Activated CD8-positive, alpha-beta memory T cell treated with anti-CD3 and anti-CD28 coated beads for 1 hour (primary cell): Measurements from ENCODE around the gene RGS3.

ENCODE experiments used
- DNase-seq, 2 donors: peaks; one replicate each; pipeline ENCODE4 v3.0.0-alpha.2; 2020; ENCODE audit warnings: low read depth in 1 of 2; ENCODE audit errors: extremely low read depth in 1 of 2

Gene RGS3

DNA sequence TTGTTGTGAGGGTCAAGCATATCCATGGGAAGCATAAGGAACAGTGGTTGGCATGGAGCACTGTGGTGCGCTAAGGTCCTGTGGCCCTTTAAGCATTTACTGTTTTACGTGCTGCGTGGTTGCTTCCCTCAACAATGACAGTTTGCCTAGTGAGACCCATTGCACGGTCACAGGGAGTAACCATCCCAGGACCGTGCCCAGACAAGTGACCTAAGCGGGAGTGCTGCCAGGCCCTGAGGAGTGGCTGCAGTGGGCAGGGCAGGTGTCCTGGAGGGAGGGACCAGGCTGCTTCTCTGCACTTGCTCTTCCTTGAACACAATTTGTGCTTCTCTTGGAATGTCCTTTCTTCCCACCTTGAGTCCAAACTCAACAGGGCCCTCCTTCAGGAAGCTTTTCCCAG lies 64.6 kb downstream of the RGS3 start:
- no peak for DNase-seq

DNA sequence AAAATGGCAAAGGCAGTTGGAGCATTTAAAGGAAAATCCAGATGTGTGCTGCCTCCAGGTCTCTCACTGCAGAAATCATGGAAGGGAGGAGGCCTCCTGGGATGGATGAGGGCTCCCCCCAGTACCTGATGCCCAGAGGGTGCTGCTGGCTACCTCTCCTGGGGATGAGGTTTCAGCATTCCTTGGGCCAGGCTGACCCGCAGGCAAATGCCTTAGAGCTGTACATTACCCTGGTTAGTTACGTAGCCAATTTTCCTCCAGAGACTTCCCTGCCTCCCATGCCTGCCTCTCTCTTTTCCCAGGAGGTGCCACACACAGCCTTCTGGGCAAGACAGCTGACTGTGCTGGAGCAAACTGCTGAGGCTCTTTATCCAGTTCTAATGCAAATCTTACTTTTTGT lies 65.3 kb downstream of the RGS3 start:
- no peak for DNase-seq

DNA sequence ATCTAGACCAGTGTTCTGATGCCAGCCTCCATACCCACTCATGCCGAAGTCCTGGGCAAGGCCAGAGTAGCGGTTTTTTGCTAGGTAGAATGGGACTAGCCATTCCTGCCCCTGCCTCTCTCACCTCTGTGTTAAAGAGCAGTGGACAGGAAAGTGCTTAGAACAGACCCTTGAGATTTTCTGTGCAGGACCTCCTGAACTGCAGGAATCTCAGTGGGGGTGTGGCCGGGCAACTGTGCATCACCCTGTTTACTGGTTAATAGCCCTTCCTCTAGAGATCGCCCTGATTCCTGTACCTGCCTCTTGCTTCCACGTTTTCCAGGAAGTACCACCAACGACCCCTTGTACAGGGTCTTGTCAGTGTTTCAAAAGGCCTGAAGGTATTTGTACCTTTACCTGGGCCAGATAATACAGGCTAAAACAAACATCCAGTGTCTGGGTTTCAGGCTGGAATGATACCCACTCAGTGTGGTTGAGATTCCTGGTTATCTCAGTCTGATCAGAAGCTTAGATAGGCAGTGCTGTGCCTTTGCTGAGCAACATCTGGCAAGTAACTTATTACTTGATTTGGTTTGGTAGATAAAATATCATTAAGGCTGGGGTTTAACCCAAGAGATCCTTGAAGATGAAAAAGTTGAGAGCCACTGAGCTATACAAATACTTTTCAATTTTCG lies 65.9 kb downstream of the RGS3 start:
- no peak for DNase-seq

DNA sequence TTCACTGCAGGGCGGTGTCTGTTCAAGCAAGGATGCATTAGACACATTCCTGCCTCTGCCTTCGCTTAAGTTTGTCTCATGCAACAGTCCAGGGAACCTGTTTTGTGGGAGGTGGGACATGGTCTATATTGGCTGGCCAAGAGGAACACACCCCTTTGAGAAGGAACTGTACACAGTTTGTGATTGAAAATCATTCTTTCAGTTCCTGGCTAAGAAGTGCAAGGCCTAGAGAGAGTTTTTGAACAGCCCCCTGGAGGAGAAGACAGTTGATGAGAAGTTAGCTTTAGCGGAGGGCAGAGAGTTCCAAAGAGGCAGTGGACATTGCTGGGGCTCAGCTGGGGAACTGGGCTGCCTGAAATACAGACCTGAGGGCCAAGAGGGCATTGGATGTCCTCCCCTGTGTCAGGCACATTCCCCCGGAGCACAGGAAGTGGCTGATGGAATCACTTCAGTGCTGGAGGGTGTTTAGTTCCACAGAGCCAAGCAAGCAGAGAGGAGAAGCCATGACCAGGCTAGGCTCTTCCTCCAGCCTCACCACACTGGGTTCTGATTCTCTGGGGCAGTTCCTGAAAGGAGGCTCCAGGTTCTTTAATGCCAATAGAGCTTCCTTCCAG lies 66.6 kb downstream of the RGS3 start:
- no peak for DNase-seq

DNA sequence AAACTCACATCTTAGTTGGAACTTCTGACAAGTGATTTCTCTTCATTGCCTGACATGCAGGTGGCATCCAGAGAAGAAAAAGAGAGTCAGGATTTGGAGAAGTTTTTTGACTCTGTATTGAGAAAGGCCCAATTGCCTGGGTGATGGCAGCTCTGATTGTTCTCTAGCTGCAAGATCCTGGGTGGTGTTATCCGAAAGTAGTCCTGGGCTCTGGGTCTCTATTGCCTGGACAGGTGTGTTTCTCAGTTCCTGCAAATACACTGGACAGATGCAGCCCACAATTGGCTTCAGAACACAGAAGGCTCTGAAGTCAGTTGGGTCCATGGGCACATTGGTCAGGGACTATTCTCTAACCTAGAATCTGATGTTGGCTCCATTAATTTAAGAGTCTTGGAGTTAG lies 67.4 kb downstream of the RGS3 start:
- no peak for DNase-seq

DNA sequence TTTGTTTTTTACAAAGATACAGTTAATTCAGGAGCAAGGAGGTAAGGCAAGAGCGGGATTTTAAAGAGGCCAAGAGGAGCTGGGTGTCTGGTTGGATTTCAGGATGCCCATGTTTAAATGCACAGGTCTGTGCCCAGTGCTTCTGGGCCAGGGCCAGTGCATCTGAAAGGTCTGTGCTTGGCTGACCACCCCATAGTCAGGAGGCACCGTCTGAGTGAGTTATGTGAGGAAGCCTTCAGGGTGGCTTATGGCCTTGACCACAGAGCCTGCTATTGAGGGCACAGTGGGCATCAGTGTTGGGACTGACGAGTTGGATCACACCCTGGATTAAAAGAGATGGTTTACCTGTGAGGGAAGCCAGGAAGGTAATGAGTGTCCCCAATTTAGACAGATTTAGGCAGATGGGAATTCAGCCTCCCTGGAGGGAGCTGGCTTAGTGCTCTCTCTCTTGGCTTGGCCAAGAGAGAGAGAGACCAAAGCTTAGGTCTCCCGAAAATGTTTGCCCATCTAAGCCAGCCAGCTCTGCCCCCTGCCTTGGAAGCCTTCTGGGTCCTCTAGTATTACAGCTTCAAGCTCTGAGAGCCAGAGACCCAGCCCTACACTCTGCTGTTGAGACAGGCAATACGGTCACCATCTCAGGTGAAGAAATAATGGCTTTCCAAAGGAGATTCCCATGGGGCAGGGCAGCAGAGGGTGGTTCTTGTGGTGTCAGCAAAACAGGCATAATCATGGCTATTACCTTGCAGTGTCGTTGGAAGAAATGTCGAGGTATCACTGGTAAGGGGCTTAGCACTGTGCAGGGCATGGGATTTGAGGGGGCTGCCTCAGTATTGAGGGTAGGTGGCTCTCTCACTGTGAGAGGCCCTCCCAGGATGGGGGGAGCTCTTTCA lies 68.6 kb downstream of the RGS3 start:
- no peak for DNase-seq

DNA sequence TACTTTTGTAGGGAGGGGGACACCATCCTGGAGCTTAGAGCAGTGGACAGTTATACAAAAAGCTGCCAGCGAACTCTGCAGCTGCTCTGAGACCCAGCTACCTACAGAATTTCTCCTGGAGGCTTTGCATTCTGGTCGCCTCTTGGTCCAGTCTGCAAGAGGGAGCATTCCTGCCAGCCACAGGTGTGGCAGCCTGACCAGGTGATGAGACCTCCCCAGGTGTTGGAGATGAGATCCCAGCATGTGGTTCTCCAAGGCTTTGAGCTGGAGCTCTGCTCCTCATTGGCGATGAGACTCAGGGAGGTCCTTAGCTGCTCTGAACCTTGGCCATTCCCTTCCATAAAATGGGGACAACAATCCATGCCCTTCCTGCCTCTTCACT lies 69.3 kb downstream of the RGS3 start:
- DNase-seq: no peak

DNA sequence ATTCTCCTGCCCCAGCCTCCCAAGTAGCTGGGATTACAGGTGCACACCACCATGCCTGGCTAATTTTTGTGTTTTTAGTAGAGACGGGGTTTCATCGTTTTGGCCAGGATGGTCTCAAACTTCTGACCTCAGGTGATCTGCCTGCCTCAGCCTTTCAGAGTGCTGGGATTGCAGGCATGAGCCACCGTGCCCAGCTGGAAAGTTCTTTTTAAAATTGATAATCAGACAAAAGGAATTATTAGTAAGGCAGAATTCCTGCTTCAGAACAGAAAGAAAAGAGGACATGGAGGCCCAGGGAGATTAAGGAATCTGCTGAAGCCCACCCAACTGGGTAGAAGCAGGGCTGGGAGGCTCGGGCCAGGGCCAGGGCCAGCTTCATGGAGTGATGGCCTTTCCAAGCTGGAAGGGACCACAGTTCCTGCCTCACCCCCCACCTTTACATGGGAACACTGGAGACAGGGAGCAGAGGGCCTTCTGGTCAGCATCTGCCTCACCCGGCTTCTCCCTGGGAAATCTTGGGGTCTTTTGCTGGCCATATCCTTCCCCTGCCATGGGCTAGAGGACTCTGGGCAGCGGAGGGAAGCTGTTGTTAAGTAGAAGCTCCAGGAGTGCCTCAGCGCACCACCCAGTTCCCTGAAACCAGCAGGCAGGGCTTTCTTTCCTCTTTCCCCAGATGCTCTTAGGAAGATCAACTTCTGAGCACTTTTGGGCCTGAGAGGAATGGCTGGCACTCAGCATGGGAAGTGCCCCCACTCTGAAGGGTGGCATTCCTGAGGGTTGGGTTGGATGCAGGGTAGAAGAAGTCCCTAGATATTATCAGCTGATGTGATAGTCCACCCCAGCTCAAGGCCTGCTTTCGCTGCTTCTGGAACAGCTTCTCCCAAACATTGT lies 70.1 kb downstream of the RGS3 start:
- no peak for DNase-seq

DNA sequence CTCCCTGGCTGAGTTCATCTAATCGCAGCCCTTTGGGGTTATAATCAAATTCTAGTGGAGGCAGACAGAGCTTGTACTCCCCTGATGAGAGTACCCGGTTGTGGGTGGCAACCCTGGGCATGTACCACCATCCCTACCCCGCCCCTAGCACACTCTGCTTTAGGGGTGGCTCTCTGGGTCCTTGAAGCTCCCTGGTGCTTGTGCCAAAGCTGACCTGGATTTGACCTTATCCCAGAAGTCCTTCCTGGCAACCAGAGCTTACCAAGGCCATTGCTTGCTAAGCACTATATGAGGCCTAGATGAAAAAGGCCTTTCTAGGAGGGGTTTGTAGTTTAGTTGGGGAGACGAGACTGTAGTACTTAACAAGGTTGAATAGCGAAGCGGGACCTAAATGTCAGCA lies 72.2 kb downstream of the RGS3 start:
- DNase-seq: no peak

DNA sequence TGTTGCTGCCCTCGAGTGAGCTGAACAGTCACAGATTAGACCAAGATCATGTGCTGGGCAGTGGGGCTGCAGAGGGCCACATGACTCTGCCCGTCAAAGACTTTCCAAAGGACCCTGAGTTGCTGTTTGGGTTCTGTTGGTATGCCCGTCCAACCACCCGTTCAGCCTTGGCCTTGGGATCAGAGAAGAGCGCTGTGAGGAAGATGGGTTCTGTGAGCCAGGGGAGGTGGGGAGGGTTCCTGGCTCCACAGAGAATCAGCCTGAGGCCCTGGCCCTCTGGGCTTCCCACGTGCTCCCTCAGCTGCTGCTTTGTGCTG lies 72.6 kb downstream of the RGS3 start:
- DNase-seq: no peak

DNA sequence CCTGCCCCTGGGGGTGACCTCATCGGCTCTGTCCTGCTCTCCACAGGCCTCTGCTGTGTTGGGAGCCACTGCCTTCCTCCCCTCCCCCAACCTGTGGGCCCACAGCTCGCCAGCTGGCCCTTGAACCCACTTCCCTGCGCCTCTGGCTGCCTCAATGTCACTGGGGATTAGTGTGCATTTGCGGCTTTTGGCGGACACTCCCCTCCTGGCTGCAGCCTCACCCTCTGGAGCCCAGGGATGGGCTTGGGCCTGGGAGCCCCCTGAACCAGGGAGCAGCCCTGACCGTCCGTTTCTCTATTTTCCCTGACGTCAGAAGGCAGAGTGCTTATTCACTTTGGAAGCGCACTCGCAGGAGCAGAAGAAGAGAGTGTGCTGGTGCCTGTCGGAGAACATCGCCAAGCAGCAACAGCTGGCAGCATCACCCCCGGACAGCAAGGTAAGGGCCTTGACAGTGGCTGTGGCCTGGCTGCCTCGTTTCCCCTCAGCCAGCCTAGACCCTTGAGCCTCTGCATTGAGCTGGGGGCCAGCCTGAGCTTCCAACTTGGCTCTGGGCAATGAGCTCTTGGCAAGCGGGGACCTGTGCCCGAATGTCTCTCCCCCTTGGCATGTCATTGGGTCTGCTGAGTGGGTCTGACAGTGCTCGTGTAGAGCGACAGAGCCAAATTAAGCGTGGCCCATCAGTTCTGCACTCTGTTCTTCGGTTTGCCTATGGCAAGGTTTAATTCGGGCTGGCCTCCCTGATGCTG lies 73.1 kb downstream of the RGS3 start:
- no peak for DNase-seq

DNA sequence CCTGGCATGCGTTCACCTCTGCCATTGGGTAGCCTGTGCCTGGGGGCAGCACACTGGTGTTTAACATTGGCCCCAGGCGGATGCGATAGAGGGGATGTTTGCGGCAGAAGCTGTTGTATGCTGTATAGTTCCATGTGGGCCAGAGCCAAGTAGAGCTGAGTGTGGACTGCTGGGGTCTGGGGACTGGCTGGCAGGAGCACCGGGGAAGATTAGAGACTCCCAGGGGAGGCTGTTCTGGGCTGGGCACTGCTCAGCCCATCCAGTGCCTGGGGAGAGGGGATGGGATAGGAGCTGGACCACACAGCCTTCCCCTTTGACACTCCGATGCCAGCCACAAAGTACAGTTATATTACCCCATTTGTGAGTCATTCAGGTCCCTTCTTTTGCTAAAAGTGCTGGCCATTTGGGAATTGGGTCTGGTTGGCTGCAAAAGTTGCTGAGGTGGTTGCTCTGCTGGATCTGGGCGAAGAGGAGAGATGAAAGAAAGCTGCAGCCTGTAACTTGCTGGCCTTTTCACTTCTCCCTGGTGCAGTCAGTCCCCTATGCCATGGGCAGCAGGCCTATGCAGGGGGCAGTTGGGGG lies 73.8 kb downstream of the RGS3 start:
- no peak for DNase-seq

DNA sequence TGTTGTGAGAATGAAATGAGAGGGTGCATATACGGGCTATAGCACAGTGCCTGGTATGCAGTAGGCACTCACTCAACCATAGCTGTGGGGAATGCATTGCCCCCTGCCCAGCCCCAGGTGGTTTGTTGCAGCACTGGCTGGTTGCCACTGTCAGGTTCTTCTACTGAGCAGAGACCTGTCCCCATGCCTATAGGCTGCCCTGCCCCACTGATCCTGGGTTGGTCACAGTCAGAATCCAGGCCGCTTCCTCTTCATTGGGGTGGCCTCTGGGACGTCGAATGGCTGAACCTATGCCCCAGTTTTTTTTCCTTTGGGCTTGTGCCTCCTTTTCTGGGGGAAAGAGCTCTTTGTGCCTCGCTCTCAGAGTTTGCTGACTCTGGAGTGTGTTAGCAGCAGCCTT lies 74.6 kb downstream of the RGS3 start:
- DNase-seq: no peak

DNA sequence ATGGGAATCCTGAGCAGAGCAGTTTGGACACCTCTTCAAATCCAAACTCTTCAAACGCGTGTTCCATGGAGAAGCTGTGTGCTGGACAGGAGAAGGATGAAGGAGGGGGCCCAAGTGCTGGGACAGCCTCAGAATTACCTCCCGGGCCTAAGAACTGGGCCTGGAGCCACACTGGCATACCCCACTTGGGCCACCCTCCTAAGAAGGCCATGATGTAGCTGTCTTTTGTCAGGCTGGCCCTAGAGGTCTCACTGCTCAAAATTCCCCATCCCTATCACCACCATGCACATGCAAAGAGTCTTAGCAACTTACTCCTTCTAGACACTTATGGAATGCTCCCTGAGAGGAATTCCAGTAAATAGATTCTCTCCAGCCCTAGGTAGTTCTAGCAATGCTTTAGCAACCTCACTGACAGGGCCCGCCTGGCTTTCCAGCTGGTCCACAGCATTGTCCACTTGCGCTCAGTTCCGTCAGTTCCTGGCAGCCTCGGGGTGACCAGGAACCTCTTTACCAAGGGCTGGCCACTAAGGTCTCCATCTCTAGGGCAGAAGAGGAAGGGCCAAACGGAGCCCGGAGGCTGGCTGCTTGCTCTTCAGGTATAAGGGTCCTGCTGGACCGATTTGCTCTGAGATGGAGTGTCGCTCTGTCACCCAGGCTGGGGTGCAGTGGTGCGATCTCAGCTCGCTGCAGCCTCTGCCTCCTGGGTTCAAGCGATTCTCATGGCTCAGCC lies 75.3 kb downstream of the RGS3 start:
- no peak for DNase-seq

DNA sequence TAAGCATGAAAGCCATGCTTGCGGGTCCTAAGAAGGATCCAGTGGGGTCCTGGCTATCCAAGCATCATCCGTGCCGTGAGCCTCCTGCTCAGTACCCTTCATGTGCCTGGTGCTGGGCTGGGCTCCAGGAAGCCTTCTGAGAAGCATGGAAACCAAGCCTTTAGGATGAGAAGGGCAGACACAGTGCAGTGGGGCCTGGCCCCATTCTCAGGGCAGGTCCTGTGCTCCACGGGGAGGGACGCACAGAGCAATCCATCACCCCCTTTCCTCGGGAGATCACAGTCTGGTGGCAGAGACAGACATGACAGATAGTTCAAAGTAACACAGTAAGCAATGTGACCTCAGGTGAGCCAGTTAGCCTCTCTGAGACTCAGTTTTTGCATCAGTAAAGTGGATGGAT lies 76.9 kb downstream of the RGS3 start:
- no peak for DNase-seq

DNA sequence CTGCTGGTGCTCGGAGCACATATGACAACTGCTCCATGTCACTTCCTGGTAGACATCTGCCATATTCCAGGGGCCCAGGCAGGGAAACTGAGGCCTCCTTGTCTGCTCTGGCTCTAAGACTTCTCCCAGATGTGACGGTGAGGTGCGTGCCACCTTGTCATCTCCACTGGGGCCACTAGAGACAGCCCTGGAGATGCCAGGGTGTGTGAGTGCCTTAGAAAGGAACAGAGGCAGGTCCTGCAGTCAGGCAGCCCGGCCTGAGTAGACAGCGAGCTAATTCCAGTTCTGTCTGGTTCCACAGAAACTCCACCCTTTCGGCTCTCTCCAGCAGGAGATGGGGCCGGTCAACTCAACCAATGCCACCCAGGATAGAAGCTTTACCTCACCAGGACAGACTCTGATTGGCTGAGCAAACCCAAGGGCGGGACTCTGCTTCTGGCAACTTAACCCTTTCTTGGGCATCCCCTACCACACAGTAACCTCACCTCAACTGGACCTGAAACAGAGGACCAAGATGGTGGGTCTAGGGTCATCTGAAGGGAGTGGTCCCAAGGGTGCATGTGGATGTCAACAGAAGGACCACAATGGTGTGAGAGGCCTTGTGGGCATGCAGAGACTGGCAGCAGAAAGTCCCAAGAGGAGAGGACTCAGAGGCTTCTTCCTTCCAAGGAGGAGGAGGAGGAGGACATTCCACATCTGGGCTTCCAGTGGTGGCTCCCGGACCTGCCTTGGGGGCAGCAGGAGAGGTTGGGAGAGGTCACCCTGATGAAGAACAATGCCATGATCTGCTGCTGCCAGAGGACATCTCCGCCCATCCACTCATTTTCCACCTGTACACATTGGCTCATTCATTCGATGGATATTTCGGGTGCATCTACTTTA lies 77.7 kb downstream of the RGS3 start:
- DNase-seq: no peak

DNA sequence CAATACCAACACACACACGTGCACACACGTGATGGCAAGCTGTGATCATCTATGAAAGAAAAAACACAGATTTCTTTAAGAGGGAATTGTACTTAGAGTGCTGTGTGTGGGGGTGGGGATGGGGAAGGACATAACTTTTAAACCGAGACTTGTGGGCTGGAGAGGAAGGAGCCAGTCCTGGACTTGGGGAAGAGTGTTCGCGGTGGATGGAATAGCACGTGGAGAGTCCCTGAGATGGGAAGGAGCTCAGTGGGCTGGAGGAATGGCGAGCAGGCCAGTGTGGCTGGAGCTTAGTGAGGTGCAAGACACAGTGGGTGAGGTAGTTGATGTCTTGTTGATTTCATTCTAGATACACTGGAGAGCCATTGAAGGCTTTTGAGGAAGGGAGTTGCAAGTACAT lies 78.5 kb downstream of the RGS3 start:
- no peak for DNase-seq

DNA sequence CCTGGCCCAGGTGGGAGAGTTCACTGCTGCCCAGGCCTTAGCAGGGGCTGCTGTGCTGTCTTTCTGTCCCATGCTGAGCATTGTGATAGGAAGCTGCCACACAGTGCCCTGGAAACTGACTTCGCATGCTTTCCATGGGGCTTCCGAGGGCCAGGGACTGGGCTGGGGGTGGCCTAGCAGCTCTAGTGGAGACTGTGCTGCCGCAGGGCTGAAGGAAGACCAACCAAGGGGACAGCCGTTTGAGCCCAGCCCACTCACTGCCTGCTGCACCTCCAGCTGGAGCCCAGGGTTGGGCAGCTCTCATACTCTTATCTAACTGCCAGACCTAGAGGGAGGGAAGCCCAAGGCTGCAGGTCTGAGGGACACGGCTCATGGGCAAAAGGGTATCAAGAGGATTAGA lies 79.2 kb downstream of the RGS3 start:
- no peak for DNase-seq
